KOPT-K1 (cell line): ENCODE results near the gene CA5B.
"Not testable (repeated sequence)": the region's sequence is repeated elsewhere in the genome, so short reads cannot be mapped to it uniquely, and the experiment has no call there.

ENCODE experiments used
- H3K27ac ChIP-seq: fragments of 200-600 bp; sonication (generic); 2 replicates; pipeline ENCODE4 v1.5.1; 2016; ENCODE audit warnings: antibody characterized with exemption, mild to moderate bottlenecking, low read depth, low read length; ENCODE audit not compliant: poor library complexity, severe bottlenecking
- H3K36me3 ChIP-seq: fragments of 200-600 bp; sonication (generic); 2 replicates; pipeline ENCODE4 v1.5.1; 2017; ENCODE audit warnings: antibody characterized with exemption, mild to moderate bottlenecking, low read length, moderate library complexity; ENCODE audit not compliant: insufficient read depth
- H3K9me3 ChIP-seq: fragments of 200-600 bp; sonication (generic); 2 replicates; pipeline ENCODE4 v1.5.1; 2017; ENCODE audit warnings: antibody characterized with exemption, low read length, mild to moderate bottlenecking; ENCODE audit not compliant: insufficient read depth, poor library complexity, severe bottlenecking

Gene CA5B

DNA sequence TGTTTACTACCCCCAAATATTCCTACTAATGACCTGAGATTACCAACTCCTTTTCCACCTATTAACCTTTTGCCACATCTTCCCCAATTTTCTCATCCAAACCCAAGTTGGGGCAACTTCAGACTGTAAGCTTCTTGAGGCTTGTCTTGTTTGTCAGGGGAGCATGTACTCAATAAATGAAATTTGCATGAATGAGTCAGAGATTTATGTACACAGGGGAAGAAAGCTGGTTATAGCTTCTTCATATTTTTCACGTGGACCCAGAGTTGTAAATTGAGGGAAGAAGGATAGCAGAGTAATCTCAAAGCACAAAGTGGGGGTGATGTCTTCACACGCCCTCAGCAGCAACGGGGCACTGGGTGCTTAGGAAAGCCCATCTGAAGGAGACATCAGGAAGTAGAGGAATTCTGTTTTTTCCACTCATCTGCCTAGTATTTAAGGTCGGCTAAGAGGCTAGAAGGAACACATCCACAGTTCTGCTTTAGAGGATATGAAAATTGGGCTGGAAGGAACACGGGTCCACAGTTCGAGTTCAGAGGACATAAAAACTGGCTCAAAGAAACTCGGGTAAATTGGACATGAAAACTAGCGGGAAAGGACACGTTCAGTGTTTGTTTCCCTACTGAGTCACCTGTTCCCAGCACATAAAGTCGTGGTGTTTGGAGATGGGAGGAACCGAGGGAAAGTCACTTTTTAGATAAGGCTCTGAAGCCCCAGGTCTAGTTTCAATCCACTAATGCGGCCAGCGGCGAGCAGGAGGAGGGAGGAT is 696 bp upstream of the CA5B start:
- Histone ChIP-seq H3K27ac (no peak overlapping the region), H3K9me3 (no peaks in the 10 kb centered on the region), H3K36me3 (no peaks in the 10 kb centered on the region)

DNA sequence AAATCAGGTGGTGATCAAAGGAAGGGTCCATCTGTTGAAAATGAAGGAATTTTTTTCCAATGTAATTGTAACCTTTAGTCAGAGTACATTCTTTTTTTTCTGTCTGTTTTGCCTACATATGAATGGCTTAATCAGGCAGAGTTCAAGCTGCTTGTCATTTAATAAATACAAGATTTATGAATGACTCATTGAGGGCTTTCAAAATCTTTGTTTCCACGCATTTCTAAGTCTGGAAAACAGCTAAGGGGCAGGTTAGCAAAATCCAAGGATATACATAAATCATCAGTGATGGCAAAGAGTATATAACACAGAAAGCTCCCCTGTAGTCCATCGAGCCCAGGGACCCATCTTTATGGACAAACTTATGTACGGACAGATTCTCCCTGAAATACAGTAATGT is 1.8 kb downstream of the CA5B start:
- no peak overlapping the region for H3K27ac ChIP-seq
- no peaks in the 10 kb centered on the region for H3K36me3 ChIP-seq
- H3K9me3 ChIP-seq: no peaks in the 10 kb centered on the region

DNA sequence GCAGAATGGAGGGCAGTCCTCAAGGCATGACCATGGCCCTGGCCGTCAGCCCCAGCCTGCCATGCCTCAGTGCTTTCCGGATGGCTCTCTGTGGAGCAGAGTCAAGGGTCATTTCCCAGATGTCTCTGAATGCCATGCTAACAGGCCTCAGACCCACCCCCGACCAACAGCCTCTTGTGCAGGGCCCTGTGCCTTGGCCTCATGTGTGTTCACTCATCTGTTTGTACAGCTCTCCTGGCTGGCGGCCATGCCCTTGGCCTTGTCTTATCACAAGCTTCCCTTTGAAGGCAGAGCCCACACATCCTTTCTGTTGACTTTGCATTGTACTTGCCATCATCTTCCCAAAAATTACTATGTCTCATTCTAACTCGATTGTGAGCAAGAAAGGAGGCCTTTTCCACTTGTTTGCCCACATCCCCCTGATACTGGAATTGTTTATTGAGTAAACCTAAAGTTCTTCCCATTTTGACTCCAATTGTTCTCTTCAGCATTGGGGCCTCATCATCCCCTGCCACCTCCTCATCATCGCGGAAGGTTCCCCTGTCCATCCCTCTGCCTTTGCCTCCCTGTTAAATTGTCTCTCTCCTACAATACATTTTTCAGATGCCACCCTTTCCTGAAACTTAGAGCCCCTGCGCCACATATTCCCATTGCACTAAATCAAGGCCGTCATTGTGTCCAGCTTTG is 6.3 kb downstream of the CA5B start:
- H3K36me3 ChIP-seq: no peaks in the 10 kb centered on the region
- no peaks in the 10 kb centered on the region for H3K9me3 ChIP-seq
- no peak overlapping the region for H3K27ac ChIP-seq

DNA sequence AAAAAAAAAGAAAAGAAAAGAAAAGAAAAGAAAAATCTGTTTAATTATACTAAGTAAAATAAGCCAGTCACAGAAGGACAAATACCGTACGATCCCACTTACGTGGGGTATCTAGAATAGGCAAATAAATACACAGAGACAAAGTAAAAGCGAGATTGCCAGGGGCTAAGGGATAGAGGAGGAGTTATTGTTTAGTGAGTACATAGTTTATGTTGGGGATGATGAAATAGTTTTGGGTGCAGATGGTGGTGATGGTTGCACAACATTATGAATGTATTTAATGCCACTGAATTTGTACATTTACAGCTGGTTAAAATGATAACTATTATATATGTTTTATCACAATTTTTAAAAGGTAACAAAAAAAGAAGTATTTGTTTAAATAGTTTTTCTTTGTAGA is 7.1 kb downstream of the CA5B start:
- no peaks in the 10 kb centered on the region for H3K36me3 ChIP-seq
- H3K9me3 ChIP-seq: no peaks in the 10 kb centered on the region
- H3K27ac ChIP-seq: no peak overlapping the region

DNA sequence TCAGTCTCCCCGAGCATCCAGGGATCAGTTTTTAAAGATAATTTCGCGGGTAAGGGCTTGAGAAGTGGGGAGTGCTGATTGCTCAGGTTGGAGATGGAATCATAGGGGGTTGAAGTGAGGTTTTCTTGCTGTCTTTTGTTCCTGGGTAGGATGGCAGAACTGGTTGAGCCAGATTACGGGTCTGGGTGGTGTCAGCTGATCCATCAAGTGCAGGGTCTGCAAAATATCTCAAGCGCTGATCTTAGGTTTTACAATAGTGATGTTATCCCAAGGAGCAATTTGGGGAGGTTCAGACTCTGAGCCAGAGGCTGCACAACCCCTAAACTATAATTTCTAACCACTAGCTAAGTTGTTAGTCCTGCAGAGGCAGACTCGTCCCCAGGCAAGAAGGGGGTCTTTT is 8.6 kb downstream of the CA5B start:
- not testable (repeated sequence) for H3K9me3 ChIP-seq, H3K36me3 ChIP-seq, H3K27ac ChIP-seq

DNA sequence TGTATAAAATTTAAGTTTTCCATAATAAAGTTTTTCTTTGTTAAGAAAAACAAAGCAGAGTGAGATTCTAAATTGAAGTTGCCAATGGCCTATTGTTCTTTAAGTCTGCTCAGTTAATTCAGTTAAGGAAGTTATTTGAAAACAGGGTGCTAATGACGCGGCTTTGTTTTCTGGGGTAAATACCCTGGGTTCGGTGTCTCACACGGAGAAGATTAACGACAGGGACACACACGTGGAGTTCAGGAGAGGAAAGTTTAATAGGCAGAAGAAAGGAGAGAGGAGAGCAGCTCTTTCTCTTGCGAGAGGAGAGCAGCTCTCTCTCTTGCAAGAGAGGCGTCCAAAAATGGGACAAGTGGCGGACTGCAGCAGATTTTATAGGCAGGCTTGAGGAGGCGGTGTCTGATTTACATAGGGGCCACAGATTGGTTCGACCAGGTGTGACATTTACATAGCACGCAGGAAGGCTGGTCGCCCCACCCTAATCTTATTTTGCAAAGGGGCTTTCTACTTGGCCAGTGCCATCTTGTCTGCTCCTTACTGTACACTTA is 9.6 kb downstream of the CA5B start:
- Histone ChIP-seq H3K36me3 (no peaks in the 10 kb centered on the region), H3K9me3 (no peaks in the 10 kb centered on the region), H3K27ac (no peak overlapping the region)

DNA sequence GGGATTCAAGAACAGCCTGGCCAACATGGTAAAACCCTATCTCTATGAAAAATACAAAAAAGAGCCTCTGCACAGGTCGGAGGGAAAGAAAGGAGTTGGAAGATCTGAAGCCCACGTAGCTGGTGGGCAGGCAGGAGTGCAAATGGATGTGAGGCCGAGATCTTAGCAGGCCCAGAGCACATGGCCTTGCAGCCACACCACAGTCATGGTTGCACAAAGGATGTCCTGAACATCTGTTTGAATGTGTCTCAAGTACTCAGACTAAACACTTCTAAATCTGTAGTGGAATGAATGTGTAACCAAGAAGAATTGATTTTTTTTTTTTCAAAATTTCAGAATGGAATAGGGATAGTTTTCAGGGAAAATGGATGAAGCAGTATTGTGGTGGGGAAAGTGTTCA is 10.8 kb downstream of the CA5B start:
- H3K9me3 ChIP-seq: no peaks in the 10 kb centered on the region
- no peak overlapping the region for H3K27ac ChIP-seq
- H3K36me3 ChIP-seq: no peaks in the 10 kb centered on the region

DNA sequence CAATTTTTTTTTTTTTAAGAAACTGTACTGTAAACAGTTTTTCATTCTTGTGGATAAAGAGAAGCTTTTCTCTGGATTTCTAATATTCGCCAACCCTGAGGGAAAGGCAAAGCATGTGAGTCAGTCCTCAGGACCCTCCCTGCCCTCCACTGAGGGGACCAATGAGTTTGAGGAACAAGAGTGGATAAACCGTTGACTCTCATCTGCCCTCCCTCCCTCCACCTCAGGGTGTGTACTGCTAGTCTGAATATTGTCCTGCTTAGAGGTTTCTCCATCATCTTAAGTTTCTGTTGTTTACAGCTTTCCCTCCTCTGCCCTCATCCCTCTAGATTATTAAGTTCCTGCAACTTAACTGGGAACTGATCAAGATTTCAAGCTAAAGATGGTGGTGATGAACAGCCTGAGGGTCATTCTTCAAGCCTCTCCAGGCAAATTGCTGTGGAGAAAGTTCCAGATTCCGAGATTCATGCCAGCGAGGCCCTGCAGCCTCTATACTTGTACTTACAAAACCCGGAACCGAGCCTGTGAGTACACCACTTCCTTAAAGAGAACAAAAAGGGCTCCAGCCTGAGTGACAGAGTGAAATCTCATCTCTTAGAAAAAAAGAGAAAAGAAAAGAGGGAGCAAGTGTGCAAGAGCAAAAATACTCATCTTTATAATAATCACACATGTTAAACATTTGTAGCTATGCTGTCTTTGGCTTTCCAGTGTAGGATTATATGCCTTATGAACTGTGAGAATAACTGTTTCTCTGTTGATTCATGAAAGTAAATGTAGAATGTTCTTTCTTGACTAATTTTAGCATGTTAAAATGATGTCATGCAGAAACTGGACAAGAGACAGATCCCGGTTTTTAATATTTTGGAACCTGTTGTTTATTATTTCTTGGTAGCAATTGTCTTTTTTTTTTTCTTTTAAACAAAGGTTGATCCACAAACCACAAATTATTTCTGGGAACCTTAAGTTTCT is 11.9 kb downstream of the CA5B start:
- Histone ChIP-seq H3K36me3 (no peaks in the 10 kb centered on the region), H3K9me3 (no peaks in the 10 kb centered on the region), H3K27ac (peak overlapping the region; percentile 76)

DNA sequence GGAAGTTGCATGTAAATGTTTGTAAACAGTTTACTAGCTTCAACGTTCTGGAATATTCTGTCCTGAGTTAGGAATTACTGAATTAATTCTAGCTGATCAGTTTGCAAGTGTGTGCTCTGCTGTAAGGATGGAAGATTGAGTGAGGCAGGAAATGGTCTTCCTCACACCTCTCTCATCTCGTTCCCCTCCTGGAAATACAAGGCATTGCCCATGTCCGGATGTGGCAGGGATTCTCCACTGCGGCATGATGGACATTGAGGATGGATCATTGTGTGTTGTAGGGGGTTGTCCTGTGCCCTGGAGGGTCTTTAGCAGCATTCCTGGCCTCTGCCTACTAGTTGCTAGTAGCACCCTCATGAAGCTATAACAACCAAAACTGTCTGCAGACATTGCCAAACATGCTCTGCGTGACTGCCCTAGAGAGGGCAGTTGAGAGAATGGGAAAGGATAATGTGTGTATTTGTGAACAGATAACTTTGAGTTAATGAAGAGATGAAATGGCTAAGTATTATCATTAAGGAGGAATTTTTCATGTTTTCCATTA is 12.6 kb downstream of the CA5B start:
- peak overlapping the region; percentile 76 for H3K27ac ChIP-seq
- no peaks in the 10 kb centered on the region for H3K9me3 ChIP-seq
- no peaks in the 10 kb centered on the region for H3K36me3 ChIP-seq

DNA sequence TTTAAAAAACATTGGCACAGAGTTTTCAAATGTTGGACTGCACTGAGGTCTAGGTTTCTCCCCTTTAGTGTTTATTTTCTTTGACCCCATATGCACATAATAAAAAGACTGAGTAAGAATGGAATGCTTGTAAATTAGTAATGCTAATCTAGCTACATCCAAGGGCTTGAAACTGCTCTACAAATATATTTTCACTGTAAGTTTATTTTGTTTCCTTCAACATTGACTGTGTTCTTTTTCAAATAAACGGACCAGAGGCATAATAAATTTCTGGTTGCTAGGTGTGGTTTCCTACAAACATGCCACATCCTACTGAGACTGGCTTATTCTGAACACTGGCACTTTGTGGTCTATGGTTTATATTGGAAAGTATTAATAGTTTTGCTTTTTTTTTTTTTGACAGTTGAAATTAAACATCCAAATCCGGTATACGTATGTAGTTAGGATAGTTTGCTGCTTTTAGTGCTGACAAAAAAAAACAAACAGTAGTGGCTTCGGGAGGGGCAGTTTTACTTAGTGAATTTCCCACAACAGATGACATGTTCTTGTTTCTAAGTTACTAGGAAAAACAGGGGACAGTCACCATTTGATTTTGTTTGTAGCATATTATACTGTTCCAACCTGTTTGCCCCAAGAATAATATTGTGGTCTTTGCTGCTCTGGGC is 13.2 kb downstream of the CA5B start:
- Histone ChIP-seq H3K9me3 (no peaks in the 10 kb centered on the region), H3K27ac (peak overlapping the region; percentile 76), H3K36me3 (no peaks in the 10 kb centered on the region)

DNA sequence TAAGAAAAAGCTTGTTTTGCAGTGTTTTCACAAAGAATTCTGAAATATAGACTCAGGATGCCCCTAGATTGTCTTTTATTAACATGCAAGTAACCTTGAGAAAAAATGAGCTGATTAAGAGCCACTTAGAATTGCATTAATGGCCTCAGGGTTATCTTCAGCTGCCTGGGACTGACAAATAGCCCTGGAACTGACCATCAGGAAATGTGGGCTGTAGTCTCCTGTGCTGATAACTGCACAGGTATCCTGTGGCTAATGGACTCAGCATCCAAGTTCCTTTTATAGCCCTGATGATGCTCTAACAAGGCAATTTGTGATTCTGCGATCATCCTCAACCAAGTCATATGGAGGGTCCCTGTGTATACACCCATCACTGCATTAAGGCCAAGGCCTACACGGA is 17.0 kb downstream of the CA5B start:
- no peak overlapping the region for H3K27ac ChIP-seq
- H3K36me3 ChIP-seq: no peaks in the 10 kb centered on the region
- H3K9me3 ChIP-seq: no peaks in the 10 kb centered on the region

DNA sequence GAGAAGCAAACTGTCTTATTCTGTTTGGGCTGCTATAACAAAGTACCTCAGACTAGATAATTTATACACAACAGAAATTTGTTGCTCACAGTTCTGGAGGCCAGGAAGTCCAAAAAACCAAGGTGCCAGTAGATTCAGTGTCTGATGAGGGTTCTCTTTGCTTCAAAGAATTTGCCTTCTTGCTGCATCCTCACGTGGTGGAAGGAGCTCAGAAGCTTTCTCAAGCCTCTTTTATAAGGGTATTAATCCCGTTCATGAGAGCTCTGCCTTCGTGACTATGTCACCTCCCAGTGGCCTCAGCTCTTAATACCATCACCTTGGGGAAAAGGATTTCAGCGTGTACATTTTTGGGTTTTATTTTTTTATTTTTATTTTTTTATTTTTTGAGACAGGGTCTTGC is 20.1 kb downstream of the CA5B start:
- Histone ChIP-seq H3K9me3 (no peaks in the 10 kb centered on the region), H3K36me3 (no peaks in the 10 kb centered on the region), H3K27ac (no peak overlapping the region)

DNA sequence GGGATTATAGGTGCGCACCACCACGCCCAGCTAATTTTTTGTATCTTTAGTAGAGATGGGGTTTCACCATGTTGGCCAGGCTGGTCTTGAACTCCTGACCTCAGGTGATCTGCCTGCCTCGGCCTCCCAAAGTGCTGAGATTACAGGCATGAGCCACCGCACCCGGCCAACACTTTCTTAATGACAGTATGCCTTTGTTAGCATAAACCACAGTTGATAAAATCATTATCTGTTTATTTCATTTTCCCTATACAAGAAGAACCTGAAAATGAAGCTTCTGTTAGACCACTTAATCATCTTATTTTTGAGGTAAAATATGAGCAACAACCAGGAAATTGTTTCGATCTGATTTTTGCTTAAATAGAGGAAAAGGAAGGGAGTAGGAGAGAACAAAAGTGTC is 21.8 kb downstream of the CA5B start:
- H3K9me3 ChIP-seq, H3K27ac ChIP-seq: not testable (repeated sequence)

DNA sequence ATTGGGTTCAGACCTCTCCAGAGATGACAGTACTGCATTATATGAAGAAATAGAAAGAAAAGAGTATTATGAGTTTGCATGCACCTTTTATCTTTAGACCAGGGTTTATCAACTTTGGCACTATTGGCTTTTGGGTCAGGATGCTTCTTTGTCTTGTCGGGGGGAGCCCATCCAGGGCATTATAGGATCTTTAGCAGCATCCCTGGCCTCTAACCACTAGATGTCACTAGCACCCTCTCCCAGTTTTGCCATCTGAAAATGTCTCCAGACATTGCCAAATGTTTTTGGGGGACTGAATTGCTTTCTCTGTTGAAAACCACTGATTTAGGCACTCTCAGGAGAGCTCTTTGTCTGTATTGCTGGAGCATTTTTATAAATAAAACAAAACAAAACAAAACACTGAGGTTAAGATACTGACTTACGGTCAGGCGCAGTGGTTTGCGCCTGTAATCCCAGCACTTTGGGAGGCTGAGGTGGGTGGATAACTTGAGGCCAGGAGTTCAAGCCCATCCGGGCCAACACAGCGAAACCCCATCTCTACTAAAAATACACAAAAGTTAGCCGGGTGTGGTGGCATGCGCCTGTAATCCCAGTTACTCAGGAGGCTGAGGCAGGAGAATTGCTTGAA is 23.6 kb downstream of the CA5B start:
- no peaks in the 10 kb centered on the region for H3K36me3 ChIP-seq
- no peaks in the 10 kb centered on the region for H3K9me3 ChIP-seq
- no peak overlapping the region for H3K27ac ChIP-seq

More for the DNA sequence above, 21.8 kb downstream of the CA5B start:
- not testable (repeated sequence) for H3K36me3 ChIP-seq
